B cell (primary cell): ENCODE results near the gene FARP1.

Experiments used
- CTCF ChIP-seq: fragments of 200-600 bp; IDR thresholded peaks from one replicate; pipeline ENCODE4 v1.8.0; 2022; ENCODE audit warnings: antibody characterized with exemption, mild to moderate bottlenecking
- EZH2 ChIP-seq: IDR thresholded peaks from 2 replicates; pipeline ENCODE4 v1.6.1; 2012; ENCODE audit warnings: borderline replicate concordance, low read depth, mild to moderate bottlenecking, moderate library complexity, low read length; ENCODE audit not compliant: insufficient read depth, poor library complexity, severe bottlenecking

GRCh38 chr13:98445340-98446233 lies 302.7 kb downstream of the FARP1 start:
- TF ChIP-seq EZH2 (no peak), CTCF (peak; percentile 99)
